CD8-positive, alpha-beta memory T cell (primary cell): ENCODE measurements around the gene UVRAG. TPM values are rescaled to one million over a fixed set of nuclear protein-coding genes. Genes with fewer than 3 reads are reported as not detected.

Experiments
- CTCF ChIA-PET: fragments of 350-600 bp; sonication (Branson Sonifier 250); formaldehyde crosslinking; loops from one replicate; lab custom pipeline; 2021; ENCODE audit warnings: antibody characterized with exemption; lab: Charles Lee
- POLR2A ChIA-PET: fragments of 350-600 bp; sonication (Branson Sonifier 250); formaldehyde crosslinking; loops from one replicate; lab custom pipeline; 2021; ENCODE audit warnings: antibody characterized with exemption; lab: Charles Lee
- DNase-seq, 5 donors: peaks; one replicate each; pipeline versions ENCODE4 v3.0.0 to v3.0.0-alpha.2; 2020 to 2022; ENCODE audit warnings: mixed read lengths in 1 of 5
- H3K27ac ChIP-seq: one replicate; pipeline ENCODE4 v1.7.0; 2013; ENCODE audit warnings: low read depth, mild to moderate bottlenecking, low read length, moderate library complexity
- H3K27me3 ChIP-seq: 2 replicates; pipeline ENCODE4 v1.7.0; 2013; ENCODE audit warnings: low read length, mild to moderate bottlenecking; ENCODE audit not compliant: insufficient read depth, poor library complexity, severe bottlenecking
- H3K36me3 ChIP-seq: 2 replicates; pipeline ENCODE4 v1.7.0; 2013; ENCODE audit warnings: mild to moderate bottlenecking, low read length, moderate library complexity; ENCODE audit not compliant: insufficient read depth
- H3K4me1 ChIP-seq: 2 replicates; pipeline ENCODE4 v1.7.0; 2013; ENCODE audit warnings: mild to moderate bottlenecking, low read length, moderate library complexity; ENCODE audit not compliant: insufficient read depth
- H3K4me3 ChIP-seq: 2 replicates; pipeline ENCODE4 v1.7.0; 2013; ENCODE audit warnings: mild to moderate bottlenecking, low read length
- H3K9me3 ChIP-seq: 2 replicates; pipeline ENCODE4 v1.7.0; 2013; ENCODE audit warnings: mild to moderate bottlenecking, low read length
- H3K27ac Mint-ChIP-seq, 8 donors: one replicate each; pipeline ENCODE4 v1.8.0; 2020 to 2021; ENCODE audit warnings: mixed read lengths in 8 of 8, mild to moderate bottlenecking in 6 of 8, inconsistent platforms in 3 of 8, moderate library complexity in 3 of 8
- H3K27me3 Mint-ChIP-seq, 2 donors: one replicate each; pipeline ENCODE4 v1.8.0; 2020 to 2021; ENCODE audit warnings: mixed read lengths in 2 of 2, mild to moderate bottlenecking in 1 of 2, moderate library complexity in 1 of 2
- H3K36me3 Mint-ChIP-seq, 3 donors: one replicate each; pipeline ENCODE4 v1.8.0; 2020 to 2021; ENCODE audit warnings: mixed read lengths in 3 of 3, inconsistent platforms in 1 of 3, mild to moderate bottlenecking in 1 of 3
- H3K4me1 Mint-ChIP-seq, 3 donors: one replicate each; pipeline ENCODE4 v1.8.0; 2020 to 2021; ENCODE audit warnings: mixed read lengths in 3 of 3, inconsistent platforms in 1 of 3, mild to moderate bottlenecking in 1 of 3
- H3K4me3 Mint-ChIP-seq, 7 donors: one replicate each; pipeline ENCODE4 v1.8.0; 2020 to 2021; ENCODE audit warnings: mixed read lengths in 7 of 7, mild to moderate bottlenecking in 6 of 7, moderate library complexity in 4 of 7, inconsistent platforms in 2 of 7
- H3K9me3 Mint-ChIP-seq, 5 donors: one replicate each; pipeline ENCODE4 v1.8.0; 2020 to 2022; ENCODE audit warnings: mixed read lengths in 5 of 5, mild to moderate bottlenecking in 3 of 5, moderate library complexity in 2 of 5, inconsistent platforms in 1 of 5
- polyA plus RNA-seq: library from polyadenylated mRNA; unstranded; fragments of 300-500 nt; fragmentation: Illumina TruSeq; gene quantifications from one replicate; pipeline ENCODE4 v1.2.3, GENCODE V29; 2021
- total RNA-seq, 2 experiments: library from RNA; stranded (reverse); gene quantifications; one replicate each; pipeline ENCODE4 v1.2.3, GENCODE V29; 2021

The UVRAG gene
- total and polyA plus RNA-seq, 3 experiments from 2014 or later, result 17.1 to 20.9 (median 18.0) TPM

- Histone ChIP-seq H3K27me3 (no peaks in the 10 kb centered on the region), H3K27ac (no peak overlapping the region), H3K4me1 (peaks cover 8% of the 10 kb centered on the region), H3K4me3 (no peak overlapping the region), H3K9me3 (no peaks in the 10 kb centered on the region), H3K36me3 (peaks cover 5% of the 10 kb centered on the region)
- ChIA-PET CTCF (interaction anchor here (1.7 kb wide), 1 partner anchor 328 kb away, joined by 3 read pairs; no protein-coding TSS in a partner anchor), POLR2A (no interaction called here)
- H3K9me3 Mint-ChIP-seq, result no peaks in the 10 kb centered on the region
- no peak for DNase-seq
- H3K4me3 Mint-ChIP-seq, result peak overlapping the region in 2 of 7 donors; percentile 46 to 54
- H3K4me1 Mint-ChIP-seq, result peaks cover 40 to 70% (median 54%) of the 10 kb centered on the region in 3 donors
- H3K36me3 Mint-ChIP-seq, result peaks cover 0 to 20% (median 6%) of the 10 kb centered on the region in 3 donors
- H3K27ac Mint-ChIP-seq, result peak overlapping the region in 4 of 8 donors; percentile 42 to 91 (median 72)
- H3K27me3 Mint-ChIP-seq, result no peaks in the 10 kb centered on the region
Measured at GRCh38 chr11:75823415-75823814, 8.4 kb downstream of the UVRAG start.

- Mint-ChIP-seq H3K27me3 (no peaks in the 10 kb centered on the region), H3K36me3 (peaks cover 0 to 20% (median 6%) of the 10 kb centered on the region in 3 donors), H3K4me3 (peak overlapping the region in 5 of 7 donors; percentile 9 to 83 (median 49)), H3K9me3 (no peaks in the 10 kb centered on the region), H3K4me1 (peaks cover 37 to 65% (median 50%) of the 10 kb centered on the region in 3 donors), H3K27ac (peak overlapping the region in 5 of 8 donors; percentile 35 to 81 (median 66))
- Histone ChIP-seq H3K4me3 (no peak overlapping the region), H3K27me3 (no peaks in the 10 kb centered on the region), H3K9me3 (no peaks in the 10 kb centered on the region), H3K27ac (no peak overlapping the region), H3K36me3 (peaks cover 5% of the 10 kb centered on the region), H3K4me1 (peaks cover 8% of the 10 kb centered on the region)
- ChIA-PET POLR2A (no interaction called here), CTCF (interaction anchor here (0.7 to 1.7 kb wide), 3 partner anchors 43 to 328 kb away, joined by 3 read pairs; no protein-coding TSS in a partner anchor)
- no peak for DNase-seq
Measured at GRCh38 chr11:75823946-75824345, 8.9 kb downstream of the UVRAG start.

GRCh38 chr11:75826461-75827230 is 11.6 kb downstream of the UVRAG start:
- H3K27me3 Mint-ChIP-seq, result no peaks in the 10 kb centered on the region
- peak overlapping the region in 2 of 8 donors; percentile 32 to 52 for H3K27ac Mint-ChIP-seq
- POLR2A ChIA-PET, result no interaction called here
- CTCF ChIA-PET, result interaction anchor here (1.3 kb wide), 1 partner anchor 11 kb away, joined by 3 read pairs; no protein-coding TSS in a partner anchor
- peaks cover 0 to 23% (median 5%) of the 10 kb centered on the region in 3 donors for H3K36me3 Mint-ChIP-seq
- Histone ChIP-seq H3K27ac (no peak overlapping the region), H3K36me3 (peaks cover 5% of the 10 kb centered on the region), H3K9me3 (no peaks in the 10 kb centered on the region), H3K4me3 (no peak overlapping the region), H3K4me1 (peaks cover 8% of the 10 kb centered on the region), H3K27me3 (no peaks in the 10 kb centered on the region)
- H3K4me1 Mint-ChIP-seq, result peaks cover 32 to 72% (median 43%) of the 10 kb centered on the region in 3 donors
- no peaks in the 10 kb centered on the region for H3K9me3 Mint-ChIP-seq
- DNase-seq, result no peak
- H3K4me3 Mint-ChIP-seq, result no peak overlapping the region

- Mint-ChIP-seq H3K4me1 (peaks cover 30 to 73% (median 37%) of the 10 kb centered on the region in 3 donors), H3K36me3 (peaks cover 0 to 21% (median 2%) of the 10 kb centered on the region in 3 donors), H3K27me3 (no peaks in the 10 kb centered on the region), H3K4me3 (no peak overlapping the region), H3K27ac (no peak overlapping the region), H3K9me3 (no peaks in the 10 kb centered on the region)
- no peak overlapping the region for H3K4me3 ChIP-seq
- no peak for DNase-seq
- POLR2A ChIA-PET, result no interaction called here
- peaks cover 8% of the 10 kb centered on the region for H3K4me1 ChIP-seq
- H3K9me3 ChIP-seq, result no peaks in the 10 kb centered on the region
- H3K36me3 ChIP-seq, result peaks cover 5% of the 10 kb centered on the region
- no peaks in the 10 kb centered on the region for H3K27me3 ChIP-seq
- H3K27ac ChIP-seq, result no peak overlapping the region
- CTCF ChIA-PET, result interaction anchor here (1.3 kb wide), 1 partner anchor 12 kb away, joined by 3 read pairs; no protein-coding TSS in a partner anchor
Measured at GRCh38 chr11:75827562-75827961, 12.6 kb downstream of the UVRAG start.

- H3K4me1 Mint-ChIP-seq, result peaks cover 16 to 67% (median 31%) of the 10 kb centered on the region in 3 donors
- ChIA-PET POLR2A (no interaction called here), CTCF (interaction anchor here (0.7 to 1.2 kb wide), 2 partner anchors 30 to 320 kb away, joined by 3 read pairs; no protein-coding TSS in a partner anchor)
- Histone ChIP-seq H3K27ac (no peak overlapping the region), H3K4me3 (no peak overlapping the region), H3K27me3 (no peaks in the 10 kb centered on the region), H3K36me3 (no peaks in the 10 kb centered on the region), H3K9me3 (no peaks in the 10 kb centered on the region), H3K4me1 (no peaks in the 10 kb centered on the region)
- peaks cover 0 to 11% (median 6%) of the 10 kb centered on the region in 3 donors for H3K36me3 Mint-ChIP-seq
- no peak overlapping the region for H3K4me3 Mint-ChIP-seq
- H3K27me3 Mint-ChIP-seq, result no peaks in the 10 kb centered on the region
- H3K27ac Mint-ChIP-seq, result no peak overlapping the region
- H3K9me3 Mint-ChIP-seq, result no peaks in the 10 kb centered on the region
- DNase-seq, result no peak
Measured at GRCh38 chr11:75831915-75832502, 17.0 kb downstream of the UVRAG start.

GRCh38 chr11:75834728-75835127 is 19.7 kb downstream of the UVRAG start:
- no peak overlapping the region for H3K4me3 Mint-ChIP-seq
- CTCF ChIA-PET, result interaction anchor here (1.5 kb wide), 1 partner anchor 20 kb away, joined by 4 read pairs; no protein-coding TSS in a partner anchor
- H3K27ac ChIP-seq, result no peak overlapping the region

GRCh38 chr11:75836417-75836816 is 21.4 kb downstream of the UVRAG start:
- no peak overlapping the region for H3K27ac ChIP-seq
- Mint-ChIP-seq H3K4me1 (peaks cover 18 to 63% (median 33%) of the 10 kb centered on the region in 3 donors), H3K36me3 (peaks cover 0 to 18% (median 4%) of the 10 kb centered on the region in 3 donors), H3K4me3 (no peak overlapping the region), H3K27ac (peak overlapping the region in 2 of 8 donors; percentile 5 to 55), H3K27me3 (no peaks in the 10 kb centered on the region), H3K9me3 (no peaks in the 10 kb centered on the region)
- H3K36me3 ChIP-seq, result no peaks in the 10 kb centered on the region
- no peak overlapping the region for H3K4me3 ChIP-seq
- no peaks in the 10 kb centered on the region for H3K27me3 ChIP-seq
- no peak for DNase-seq
- ChIA-PET POLR2A (no interaction called here), CTCF (interaction anchor here (0.7 kb wide), 1 partner anchor 24 kb away, joined by 3 read pairs; no protein-coding TSS in a partner anchor)
- H3K4me1 ChIP-seq, result no peaks in the 10 kb centered on the region
- no peaks in the 10 kb centered on the region for H3K9me3 ChIP-seq

More at GRCh38 chr11:75834728-75835127, 19.7 kb downstream of the UVRAG start:
- Histone ChIP-seq H3K4me1 (no peaks in the 10 kb centered on the region), H3K27me3 (no peaks in the 10 kb centered on the region), H3K36me3 (no peaks in the 10 kb centered on the region), H3K4me3 (no peak overlapping the region), H3K9me3 (no peaks in the 10 kb centered on the region)
- POLR2A ChIA-PET, result no interaction called here
- Mint-ChIP-seq H3K36me3 (peaks cover 0 to 25% (median 6%) of the 10 kb centered on the region in 3 donors), H3K4me1 (peaks cover 20 to 63% (median 30%) of the 10 kb centered on the region in 3 donors), H3K27me3 (no peaks in the 10 kb centered on the region), H3K27ac (peak overlapping the region in 1 of 8 donors; percentile 69), H3K9me3 (no peaks in the 10 kb centered on the region)
- no peak for DNase-seq
